ENCODE data around the gene PDZK1IP1.
"Not testable (repeated sequence)": the region's sequence is repeated elsewhere in the genome, so short reads cannot be mapped to it uniquely, and the experiment has no call there.

GRCh38 chr1:47193496-47193895 is 3.7 kb upstream of the PDZK1IP1 start:
- not testable (repeated sequence) for TF ChIP-seq CTCF (IDR thresholded peaks at IDR 0.05; ENCODE audit: borderline replicate concordance, extremely low read depth, low read length, poor library complexity, severe bottlenecking); EZH2 (IDR thresholded peaks at IDR 0.05; ENCODE audit: borderline replicate concordance, low read depth, low read length, severe bottlenecking)

Data from DND-41 (cell line).